HG03060 (cell line): ENCODE data around the gene LIN28B.
"Not testable (repeated sequence)": the region's sequence is repeated elsewhere in the genome, so short reads cannot be mapped to it uniquely, and the experiment has no call there.

Source experiments
- ATAC-seq: cut with Tn5 transposase; IDR thresholded peaks from one replicate; pipeline ENCODE4 v1.9.1; 2021; ENCODE audit warnings: low read depth, moderate number of reproducible peaks; ENCODE audit not compliant: unreplicated experiment

Gene LIN28B

DNA sequence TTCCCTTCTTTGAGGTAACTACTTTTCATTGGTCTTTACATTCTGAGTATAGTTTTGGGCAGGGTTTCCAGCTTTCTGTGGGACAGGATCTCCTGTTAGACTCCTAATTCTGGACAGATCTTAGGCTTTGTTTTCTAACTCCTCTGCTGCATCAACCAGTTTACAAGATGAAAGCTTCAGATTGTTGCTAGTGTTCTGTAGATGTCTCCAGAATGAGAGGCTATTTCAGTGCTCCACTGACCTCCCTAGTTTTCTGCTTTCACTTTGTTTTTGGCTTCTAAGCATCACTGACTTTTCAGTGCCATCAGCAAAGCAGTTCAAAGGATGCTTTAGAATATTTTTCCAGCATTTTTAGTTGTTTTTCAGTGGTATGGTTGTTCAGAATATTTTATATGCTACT, 101.4 kb downstream of the LIN28B start:
- no peak for ATAC-seq

DNA sequence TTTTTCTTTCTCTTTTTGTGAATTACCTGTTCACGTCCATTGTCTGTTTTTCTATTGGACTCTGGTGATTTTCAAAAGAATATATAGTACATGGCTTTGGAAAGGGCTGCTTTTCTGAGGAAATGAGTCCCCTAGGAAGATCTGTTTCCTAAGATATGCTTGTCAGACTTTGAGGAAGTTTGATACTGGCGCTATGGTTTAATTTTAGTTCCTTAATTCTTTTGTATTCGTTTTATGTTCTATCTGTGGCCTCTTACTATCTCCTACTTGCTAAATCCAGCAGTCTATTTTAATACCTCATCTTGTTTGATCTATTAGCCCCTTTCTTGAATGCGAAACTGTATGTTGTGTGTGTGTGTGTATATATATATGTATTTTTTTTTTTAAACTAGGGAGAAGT, 101.9 kb downstream of the LIN28B start:
- no peak for ATAC-seq

DNA sequence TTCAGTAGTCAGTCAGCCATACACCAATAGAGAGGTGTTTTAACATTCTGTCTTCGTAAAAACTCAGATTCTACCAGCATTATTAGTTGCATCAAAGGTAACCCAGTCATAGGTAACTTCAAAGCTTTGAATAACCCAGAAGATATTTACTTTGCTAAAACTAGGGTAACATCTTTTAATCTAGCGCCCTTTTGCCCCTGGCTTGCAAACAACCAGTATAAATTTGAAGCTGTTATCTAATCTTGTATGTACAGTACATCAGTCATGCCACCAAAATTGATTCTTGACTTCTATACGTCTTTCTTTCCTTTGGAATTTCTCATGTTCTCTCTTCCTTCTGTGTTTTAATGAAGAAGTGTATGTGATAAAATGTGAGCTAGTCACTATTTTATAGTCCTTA, 109.3 kb downstream of the LIN28B start:
- no peak for ATAC-seq

DNA sequence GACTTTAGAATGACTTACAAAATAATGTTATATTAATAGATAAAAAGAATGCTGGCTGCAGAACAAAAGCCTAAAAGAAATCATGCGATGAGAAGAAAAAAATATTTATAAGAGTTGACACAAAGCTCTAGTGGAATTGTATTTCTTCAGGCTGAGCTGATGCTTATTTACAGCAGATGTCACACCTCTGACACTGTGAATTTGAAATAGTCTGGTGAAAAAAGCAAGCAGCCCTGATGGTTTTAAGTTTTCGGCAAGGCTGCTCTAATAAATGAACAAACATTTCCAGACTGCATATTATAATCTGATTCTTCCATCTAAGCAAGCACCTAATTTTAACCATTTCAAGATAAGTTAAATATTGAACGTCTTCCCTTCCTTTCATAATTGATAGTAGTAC, 109.9 kb downstream of the LIN28B start:
- ATAC-seq, result no peak

DNA sequence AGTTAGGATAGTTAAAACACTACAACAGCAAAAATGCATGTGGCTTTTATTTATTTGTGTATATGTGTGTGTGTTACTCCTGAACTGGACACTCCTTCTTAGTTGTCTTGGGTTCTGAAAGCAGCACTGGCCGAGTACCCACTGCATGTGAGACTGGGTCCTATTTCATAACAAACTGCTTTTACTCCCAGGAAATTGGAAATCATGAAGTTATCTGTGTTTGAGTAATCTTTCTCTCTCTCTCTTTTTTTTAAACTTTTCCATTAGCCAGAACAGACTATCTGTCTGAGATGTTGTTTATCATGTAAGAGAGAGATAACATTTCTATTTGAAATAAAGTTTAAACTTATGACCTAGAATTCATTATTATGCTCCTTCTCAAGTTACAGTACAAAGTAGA, 110.4 kb downstream of the LIN28B start:
- ATAC-seq, result no peak

DNA sequence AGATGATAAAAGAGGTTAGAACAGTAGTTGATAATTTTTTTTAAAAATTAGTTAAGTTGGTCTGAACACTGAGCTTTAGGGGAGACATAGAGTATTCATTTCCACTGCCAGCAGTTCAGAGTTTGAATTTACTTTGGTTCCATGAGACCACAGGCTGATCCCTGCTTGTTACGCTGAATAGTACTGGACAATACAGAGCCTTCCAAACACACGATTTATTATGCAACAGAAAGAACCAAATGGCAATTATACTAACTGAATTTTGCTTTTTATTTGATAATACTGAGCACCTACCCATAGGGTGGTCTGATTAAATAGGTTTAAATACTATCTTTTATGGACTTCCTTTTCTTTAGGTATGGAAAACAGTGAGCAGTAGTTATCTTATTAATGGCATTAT, 111.5 kb downstream of the LIN28B start:
- no peak for ATAC-seq

DNA sequence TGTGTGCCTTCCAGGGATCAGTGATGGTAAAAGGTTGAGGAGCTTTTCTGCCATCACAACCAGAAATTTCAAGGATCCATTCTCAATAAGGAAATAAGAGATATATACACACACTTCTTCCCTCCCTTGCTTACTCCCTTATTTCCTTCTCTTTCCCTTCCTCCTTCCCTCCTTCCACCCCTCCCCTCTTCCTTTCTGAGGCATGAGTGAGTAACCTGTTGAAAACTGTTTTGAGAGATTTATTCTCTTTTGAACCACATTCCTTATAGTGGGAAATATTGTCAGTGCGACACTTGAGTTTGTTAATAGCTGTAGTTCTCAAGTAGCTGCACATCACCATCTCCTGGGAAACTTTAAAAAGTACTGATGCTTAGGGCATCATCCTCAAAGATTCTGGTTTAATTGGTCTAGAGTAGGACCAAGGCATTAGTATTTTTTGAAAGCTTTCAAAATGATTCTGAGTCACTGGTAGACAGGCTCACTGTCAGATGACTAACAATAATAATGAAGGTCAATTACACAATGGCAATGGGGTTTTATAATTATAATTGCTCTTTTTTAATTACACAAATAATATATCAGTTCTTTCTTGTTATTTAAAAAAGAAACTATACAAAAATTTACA, 113.0 kb downstream of the LIN28B start:
- ATAC-seq, result no peak

DNA sequence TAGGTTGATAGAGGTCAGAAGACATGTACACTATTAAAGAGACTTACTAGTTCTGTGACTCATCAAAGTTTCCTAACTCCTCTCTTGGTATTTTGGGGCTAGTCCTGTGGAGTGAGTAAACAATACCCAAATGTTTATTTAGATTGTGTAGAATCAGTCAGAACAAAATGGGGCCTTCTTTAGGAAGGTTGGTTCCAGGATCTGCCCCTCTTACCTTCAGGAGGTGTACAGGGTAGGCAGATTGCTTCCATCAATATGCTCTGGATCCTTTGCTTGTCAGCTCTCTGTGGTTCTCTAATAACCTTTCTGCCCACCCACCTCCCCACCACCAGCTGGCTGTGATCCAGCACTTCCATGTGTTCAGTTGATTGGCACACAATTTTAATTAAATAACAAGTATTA, 115.9 kb downstream of the LIN28B start:
- ATAC-seq, result no peak

DNA sequence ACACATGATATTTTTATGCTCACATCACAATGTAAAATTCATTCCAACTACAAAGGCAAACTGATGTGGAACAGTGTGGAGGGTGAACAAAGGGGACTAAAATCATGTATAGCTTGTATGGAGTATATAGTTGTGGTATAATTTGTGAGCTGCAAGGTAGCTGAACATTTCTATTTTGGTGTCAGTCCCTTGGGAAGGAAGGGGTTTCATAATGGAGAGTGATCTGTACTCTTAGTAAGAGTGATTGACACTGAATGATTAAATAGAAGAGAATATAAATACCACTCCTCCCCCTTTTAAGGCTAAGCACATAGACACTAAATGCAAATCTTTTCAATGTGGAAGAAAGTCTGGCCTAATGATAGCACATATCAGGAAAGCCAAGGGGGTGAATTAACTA, 118.3 kb downstream of the LIN28B start:
- no peak for ATAC-seq

DNA sequence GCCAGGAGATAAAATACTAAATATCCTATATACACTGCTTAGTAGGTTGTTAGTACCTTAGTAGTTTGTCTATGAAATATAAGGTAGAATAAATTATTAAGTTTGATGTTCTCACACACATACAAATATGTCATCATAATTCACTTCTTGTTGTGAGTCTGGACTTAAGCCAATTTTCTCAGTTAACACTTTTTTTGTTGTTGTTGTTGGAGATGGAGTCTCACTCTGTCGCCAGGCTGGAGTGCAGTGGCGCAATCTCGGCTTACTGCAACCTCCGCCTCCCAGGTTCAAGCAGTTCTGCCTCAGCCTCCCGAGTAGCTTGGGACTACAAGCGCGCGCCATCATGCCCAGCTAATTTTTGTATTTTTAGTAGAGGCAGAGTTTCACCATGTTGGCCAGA, 119.5 kb downstream of the LIN28B start:
- ATAC-seq, result not testable (repeated sequence)

DNA sequence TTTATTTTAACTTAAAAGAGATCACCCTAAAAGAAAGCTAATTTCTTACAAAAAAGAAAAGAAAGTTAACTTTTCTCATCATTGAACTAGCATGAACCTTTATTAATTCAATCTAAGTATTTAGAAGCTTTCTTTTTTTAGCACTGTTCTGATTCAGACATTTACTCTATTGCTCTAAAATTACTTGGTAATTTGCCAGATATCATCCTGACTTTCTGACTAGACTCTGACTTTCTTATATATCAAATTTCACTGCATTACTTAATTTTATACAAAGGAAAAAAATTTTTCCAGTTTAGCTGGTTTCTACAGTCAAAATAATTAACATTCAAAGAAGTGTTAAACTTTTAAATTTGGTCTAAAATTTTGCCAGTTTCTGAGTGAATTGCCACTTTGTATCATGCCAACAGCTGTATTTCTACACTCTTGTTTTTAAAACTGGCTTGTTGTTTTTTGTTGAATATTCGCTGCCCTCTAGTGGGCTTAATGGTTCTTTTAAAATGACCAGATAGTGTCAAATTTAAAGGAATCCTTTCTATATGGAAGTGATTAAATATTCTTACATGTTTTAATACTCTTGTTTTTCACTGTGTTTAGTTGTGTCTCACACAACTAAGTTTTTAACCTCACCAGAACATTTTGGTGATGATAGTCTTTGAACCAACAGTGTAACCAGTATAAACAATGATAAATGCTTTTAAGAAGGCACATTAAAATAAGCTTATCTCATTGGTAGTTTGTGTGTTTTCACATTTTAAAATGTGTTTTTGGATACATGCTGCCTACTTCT, 120.9 kb downstream of the LIN28B start:
- ATAC-seq, result no peak

DNA sequence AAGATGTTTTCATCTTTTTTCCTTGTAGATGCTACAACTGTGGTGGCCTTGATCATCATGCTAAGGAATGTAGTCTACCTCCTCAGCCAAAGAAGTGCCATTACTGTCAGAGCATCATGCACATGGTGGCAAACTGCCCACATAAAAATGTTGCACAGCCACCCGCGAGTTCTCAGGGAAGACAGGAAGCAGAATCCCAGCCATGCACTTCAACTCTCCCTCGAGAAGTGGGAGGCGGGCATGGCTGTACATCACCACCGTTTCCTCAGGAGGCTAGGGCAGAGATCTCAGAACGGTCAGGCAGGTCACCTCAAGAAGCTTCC, 121.4 kb downstream of the LIN28B start:
- ATAC-seq, result no peak

DNA sequence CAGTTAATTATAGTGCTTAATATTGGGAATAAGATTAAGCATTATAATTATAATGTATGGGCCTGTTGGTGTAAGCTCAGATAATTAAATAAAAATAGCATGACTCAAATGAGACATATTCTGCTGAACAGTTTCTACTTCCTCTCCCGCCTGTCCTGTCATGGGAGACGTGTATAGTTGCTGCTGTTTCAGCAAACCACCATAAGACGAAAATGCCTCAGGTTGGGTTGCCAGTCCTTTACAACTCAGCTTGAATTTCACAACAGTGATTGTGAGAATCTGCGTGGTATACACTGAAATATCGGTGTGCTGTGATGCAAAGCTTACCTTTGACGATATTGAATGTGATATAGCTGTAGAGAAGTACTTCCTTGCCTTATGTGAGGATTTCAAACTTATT, 123.4 kb downstream of the LIN28B start:
- ATAC-seq, result no peak

DNA sequence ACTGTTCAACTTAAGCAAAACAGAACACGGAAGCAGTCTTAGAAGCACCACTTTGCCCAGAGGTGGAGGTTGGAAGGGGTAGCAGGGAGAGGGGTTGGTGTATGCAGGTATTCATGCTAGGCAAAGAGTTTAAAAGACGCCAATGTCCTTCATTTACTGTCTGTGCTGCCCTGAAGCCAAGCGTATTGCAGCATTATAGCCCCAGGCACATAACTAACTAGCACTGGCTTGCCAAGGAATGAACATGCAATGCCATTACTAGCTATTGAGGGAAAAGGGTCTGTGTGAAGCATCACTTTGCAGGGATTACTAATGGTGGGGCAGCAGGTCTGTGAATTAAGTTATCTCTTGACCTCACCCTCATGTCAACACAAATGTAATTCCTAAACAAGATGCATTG, 124.8 kb downstream of the LIN28B start:
- not testable (repeated sequence) for ATAC-seq

DNA sequence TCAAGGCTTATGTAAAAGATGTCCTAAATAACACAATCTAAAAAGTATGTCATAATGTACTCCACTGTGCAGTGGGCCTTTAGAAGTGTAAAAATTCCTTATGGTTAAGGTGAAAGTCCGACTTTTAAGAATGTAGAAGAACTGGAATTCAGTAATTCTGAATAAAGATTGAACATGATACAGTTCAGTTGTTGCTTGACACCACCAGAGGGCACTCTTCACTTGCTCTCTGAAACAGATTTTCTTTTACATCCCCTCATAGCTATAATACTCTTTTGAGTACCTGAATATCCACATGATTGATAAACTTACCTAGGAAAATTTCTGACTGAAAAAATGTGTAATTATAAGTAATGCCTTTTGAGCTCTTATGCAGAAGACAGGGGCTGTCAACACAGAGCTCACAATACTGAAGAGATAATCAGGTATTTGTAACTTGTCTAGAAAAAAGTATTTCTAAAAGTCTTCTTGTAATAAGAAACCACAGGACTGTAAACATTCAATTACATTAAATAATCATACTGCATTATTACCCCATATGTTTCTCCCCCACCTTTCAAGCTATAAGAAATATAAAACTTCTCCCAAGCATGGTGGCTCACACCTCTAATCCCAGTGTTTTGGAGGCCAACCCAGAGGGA, 130.8 kb downstream of the LIN28B start:
- ATAC-seq, result no peak

DNA sequence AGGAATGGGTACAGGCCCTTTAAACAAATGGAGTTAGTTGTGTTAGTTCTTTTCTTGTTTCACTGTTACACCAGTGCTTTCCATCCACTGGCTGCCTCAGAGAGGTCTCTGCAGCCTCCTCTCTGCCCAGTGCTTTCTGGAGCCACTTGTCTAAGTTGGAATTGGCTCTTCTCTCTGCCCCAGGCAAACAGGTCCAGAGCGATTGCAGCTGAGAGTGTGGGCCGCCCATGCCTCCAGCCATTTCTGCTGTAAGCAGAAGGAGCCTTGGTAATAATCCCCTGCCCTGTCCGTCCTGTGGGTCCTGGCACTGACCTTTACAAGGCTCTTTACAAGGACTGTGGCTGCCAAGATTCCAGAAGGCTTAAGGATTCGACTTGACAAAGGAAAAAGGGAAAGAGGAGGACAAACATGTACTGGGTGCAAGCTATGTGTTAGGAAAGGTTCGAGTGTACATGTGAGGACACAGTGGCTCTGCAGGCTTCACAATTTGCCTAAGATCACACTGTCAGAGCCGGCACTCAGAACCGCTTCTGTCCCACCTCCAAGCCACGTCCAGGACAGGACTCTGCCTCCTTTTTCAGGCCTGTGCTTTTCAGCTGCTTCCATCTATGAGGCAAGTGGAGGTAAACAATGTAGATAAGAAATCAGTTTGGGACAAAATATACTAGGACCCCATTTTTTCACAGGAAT, 134.4 kb downstream of the LIN28B start:
- no peak for ATAC-seq

DNA sequence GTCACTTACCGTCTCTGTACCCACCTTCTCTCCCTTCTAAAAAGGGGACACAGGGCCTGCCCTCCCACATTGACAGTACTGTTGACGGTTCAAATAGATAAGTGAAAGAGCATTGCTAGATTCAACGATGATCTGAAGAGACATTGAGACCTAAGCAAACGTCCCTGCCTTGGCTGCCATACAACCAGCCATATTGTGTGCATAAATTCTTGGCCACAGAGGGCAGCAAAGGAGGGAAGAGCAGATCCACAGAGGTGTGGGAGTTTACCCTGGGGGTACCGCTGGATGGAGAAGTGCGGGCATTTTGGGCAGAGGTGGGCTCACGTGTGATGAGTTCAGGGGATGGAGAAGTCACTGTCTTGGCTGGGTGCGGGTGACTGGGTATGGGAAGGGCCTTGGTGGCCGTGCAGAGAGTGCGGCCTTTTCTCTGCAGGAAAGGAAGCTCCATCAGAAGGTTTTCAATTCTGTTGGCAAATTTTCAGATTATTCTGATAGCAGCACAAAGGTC, 137.3 kb downstream of the LIN28B start:
- ATAC-seq, result no peak

DNA sequence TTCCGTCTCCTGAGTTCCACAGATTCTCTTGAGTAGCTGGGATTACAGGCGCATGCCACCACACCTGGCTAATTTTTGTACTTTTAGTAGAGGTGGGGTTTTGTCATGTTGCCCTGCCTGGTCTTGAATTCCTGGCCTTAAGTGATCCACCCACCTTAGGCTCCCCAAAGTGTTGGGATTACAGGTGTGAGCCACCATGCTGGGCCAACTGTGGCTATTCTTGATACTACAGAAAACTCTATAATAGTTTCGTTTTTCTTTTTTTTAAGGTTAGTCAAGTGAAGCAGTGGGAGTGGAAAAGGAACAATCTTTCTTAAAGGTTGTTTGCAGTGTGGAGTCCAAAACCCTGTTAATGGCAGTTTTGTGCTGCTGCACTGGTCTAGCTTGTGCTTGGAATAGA, 138.2 kb downstream of the LIN28B start:
- ATAC-seq, result no peak

DNA sequence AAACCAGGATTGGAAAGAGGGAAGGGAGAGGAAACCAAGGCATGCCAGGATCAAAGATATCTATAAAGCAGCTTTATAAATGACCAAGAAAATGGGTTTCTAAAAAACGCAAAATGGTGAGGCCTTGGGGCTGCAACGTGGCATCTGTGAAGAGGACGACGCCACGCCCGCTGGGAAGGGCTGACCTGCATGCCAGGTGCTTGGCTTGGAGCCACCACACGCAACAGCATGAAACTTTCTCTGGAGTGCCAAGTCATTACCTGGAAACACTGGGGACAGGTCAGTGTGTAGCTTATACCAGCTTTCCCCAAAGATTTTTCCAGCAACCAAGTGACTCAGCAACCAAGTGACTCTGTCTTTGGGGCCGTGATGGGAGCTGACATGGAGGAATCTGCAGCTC, 140.4 kb downstream of the LIN28B start:
- no peak for ATAC-seq

DNA sequence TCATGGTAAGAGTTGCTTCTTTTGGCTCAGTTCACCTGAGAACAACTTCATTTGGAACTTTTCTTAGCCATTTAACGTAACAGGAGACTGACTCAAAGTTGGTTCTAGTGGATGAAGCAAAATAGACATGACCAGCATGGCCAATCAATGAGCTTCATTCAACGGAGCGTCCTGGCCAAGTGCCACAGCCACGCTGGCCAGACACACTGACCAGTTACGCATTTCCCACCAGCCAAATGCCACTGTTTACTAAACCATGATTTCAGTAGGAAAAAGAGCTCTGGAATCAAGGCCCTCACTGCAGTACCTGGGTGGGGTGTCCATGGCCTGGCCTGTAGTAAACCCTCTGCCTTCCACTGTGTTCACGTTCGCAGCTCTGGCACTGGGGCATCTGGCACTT, 142.5 kb downstream of the LIN28B start:
- no peak for ATAC-seq

DNA sequence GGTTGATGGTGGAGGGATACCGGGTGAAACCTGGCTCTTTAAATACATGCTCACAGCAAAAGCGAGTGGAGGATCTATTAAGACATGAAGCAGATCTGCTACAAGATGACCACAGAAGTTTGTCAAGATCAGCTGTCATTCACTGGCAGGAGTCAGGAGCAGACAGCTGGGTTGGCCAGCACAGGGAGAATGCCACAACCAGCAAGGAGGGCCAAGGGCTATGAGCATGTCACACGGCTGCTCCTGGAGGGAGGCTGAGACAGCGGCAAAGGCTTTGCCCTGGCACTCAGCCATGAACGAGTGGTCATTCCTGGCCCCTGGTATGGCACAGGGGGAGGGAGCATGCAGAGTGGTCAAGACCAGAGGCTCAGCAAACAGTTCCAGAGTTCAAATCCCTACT, 145.3 kb downstream of the LIN28B start:
- no peak for ATAC-seq
